VCaP (cell line): ENCODE results near the gene OR2T35.
"Not testable (repeated sequence)": the region's sequence is repeated elsewhere in the genome, so short reads cannot be mapped to it uniquely, and the experiment has no call there.

Experiments
- H3K27ac ChIP-seq: fragments of 450-650 bp; 2 replicates; pipeline ENCODE4 v1.5.1; 2017
- CTCF ChIP-seq: fragments of 450-650 bp; conservative IDR thresholded peaks from 2 replicates; pipeline ENCODE4 v1.5.1; 2017; ENCODE audit warnings: mild to moderate bottlenecking, moderate library complexity

The OR2T35 gene

GRCh38 chr1:248645178-248645577 lies at the start of gene OR2T35:
OR2T35 (minus strand) TSS chr1:248645278; CDS start chr1:248639258, 6,020 bp downstream.
- not testable (repeated sequence) for H3K27ac ChIP-seq

GRCh38 chr1:248691567-248692155 lies 46.6 kb upstream of the OR2T35 start:
- no peak for TF ChIP-seq CTCF
- no peak overlapping the region for H3K27ac ChIP-seq

DNA sequence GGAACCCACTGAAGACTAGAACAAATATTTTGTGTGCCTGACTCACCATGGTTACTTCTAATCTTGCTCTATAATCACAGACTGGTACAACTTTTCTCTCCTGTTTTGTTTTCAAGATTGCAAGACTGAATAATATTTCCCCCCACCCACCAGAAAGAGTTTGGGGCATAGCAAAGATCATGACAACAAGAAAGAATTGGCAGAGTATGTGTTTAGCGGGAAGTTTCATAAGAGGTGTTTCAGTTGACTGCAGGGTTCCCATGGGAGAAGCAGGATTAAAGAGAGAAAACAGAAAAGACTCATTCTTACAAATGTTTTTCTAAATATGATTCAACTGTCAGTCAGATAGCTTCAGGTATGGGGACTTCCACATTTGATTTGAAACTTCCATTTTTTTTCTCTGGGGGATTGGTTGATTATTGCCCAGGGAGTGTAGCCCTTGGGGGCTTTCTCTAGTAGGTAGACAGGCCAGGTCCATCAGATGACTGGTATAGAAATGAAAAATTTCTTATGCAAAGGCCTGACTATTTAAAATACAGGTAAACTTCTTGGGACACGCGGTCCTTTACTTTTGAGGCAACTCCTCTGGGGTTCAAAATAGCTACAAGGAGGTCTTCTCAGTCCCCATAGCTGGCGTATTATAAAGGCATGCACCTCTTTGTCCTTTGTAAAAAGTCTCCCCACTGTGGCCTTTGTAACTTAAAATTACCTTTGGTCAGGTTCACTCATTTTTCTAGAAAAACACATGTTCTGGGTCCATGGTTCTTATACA lies 43.6 kb upstream of the OR2T35 start:
- TF ChIP-seq CTCF, result no peak
- no peak overlapping the region for H3K27ac ChIP-seq

DNA sequence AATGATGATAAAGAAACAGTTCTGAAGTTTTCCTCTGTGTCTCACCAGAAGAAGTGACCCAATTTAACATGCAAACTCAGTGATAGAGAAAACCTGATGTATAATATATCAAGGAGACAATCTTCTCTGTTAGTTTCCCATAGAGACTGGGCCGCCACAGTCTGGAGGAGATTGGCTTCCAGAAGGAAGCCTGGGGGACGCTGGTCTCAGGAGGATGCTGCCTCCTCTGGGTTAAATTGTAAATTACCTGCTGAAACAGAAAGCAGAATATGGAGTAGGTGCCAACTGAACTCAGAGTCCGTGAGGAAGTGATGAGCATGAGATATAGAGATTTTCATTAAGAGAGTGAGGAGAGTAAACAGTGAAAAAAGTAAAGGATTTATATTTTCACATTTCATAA lies 41.7 kb upstream of the OR2T35 start:
- no peak overlapping the region for H3K27ac ChIP-seq
- peak; percentile 60 for TF ChIP-seq CTCF

- no peak for TF ChIP-seq CTCF
- H3K27ac ChIP-seq, result no peak overlapping the region
Measured at GRCh38 chr1:248681651-248682050, 36.6 kb upstream of the OR2T35 start.

DNA sequence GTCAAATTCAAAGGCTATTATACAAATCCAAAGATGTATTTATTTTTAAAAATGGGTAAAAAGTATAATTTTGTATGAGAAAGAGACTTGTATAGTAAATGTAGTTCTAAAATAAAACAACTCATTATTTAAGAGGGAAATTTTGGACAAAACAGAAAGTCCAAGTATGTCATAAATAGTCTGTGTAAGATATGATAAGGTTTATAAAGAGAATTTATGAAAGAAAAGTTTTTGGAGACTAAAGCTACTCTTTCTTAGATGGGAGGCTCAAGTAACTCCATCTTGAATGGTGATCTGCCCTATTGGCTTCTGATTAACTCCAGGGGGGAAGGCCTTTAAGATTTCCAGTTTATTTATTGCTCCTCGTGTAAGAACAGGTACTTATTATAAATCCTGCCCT lies 24.9 kb upstream of the OR2T35 start:
- H3K27ac ChIP-seq, result no peak overlapping the region
- TF ChIP-seq CTCF, result no peak

- H3K27ac ChIP-seq, result not testable (repeated sequence)
Measured at GRCh38 chr1:248663453-248664328, 18.6 kb upstream of the OR2T35 start.

DNA sequence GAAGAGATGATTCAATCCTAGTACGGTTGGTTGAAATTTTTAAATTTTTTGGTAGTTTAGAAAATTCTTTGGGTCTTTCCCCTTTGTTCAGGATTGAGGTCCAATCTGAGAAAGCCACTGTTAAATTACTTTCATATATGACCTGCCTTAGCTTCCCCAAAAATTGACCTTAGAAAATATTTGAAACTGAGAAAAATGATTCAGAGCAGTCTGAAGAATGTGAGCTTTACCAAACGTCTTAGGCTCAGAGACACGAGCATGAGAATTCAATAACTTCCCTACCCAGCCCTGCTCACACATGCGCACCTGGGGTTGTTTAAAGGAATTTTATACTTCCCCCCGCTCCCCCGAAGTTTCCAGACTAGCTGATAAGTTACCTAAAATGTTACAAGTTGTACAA lies 11.7 kb upstream of the OR2T35 start:
- H3K27ac ChIP-seq, result not testable (repeated sequence)

DNA sequence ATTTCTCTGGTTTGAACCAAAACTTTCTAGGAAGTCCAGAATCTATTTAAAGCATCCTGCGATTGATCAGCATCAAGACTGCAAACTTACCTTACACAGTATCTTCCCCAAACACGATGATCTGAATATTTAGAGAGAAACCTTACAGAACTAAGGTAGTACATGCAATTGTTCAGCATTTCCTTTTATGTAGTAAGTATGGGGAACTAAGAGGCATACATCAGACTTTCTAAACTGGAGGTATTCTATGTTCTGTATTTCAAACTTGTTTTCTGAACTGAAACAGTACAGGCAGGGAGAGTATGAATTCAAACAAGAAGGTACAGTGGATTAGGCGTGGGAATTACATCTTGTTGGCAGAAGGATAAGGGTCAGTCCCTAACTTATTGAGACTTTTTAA lies 10.3 kb upstream of the OR2T35 start, which contains the start of gene OR2T27:
Gene OR2T27 (minus strand): TSS at position 175 of the 400 bp plus-strand sequence. CDS start 4,644 bp downstream, outside the sequence.
- H3K27ac ChIP-seq, result not testable (repeated sequence)

DNA sequence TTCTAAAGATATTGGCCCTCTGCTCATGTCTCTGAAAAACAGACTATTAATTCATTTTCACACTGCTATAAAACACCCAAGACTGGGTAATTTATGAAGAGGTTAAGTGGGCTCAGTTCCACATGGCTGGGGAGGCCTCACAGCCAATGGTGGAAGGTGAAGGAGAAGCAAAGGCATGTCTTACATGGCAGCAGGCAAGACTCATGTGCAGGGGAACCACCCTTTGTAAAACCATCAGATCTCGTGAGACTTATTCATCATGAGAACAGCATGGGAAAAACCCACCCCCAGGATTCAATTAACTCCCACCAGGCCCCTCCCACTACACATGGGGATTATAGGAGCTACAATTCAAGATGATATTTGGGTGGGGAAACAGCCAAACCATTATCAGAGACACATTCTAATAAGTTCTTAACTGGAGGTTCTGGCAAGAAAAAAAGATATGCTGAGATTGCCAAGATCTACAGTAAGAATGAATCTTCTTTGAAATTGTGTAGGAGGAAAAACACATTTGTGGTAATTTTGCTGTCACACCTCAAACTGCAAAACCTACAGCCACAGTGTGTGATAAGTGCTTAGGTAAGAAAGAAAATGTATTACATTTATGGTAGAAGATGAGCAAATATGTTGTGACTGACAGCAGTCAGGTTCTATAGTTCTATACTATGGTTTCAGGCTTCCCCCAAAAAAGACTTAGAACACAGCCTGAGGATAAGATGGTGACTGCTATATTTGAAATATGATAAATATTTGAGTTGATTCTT lies 3.9 kb upstream of the OR2T35 start:
- not testable (repeated sequence) for H3K27ac ChIP-seq

DNA sequence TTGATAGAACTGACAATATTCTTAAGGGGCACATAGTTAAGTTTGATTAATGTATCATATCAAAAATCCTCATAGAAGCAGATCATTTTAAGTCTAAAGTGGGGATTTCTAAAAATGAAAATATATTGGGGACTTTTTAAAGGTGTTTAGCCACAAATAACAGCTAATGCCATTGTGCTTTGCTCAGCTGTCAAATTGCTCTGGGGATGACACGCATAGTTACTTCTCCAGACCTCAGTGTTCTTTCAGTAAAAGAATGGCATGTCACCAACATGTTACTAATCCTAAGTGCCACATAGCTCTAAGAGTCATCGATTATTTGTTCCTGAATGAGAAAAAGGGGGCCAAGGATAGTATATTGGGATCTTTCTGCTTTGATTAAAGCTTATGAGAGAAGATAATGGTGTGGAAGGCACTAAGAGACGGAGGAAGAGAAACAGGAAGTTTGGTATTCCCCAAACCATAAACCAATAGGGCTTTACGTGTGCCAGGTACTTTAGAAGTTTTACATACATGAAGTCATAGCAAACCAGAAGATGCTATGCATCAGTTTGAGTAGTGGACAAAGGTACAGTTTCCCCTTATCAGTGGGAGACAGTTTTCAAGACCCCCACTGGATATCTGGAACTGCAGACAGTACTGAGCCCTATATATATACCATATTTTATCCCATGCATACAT lies 2.0 kb downstream of the OR2T35 start:
- H3K27ac ChIP-seq, result not testable (repeated sequence)

GRCh38 chr1:248641583-248641982 lies 3.5 kb downstream of the OR2T35 start:
- not testable (repeated sequence) for H3K27ac ChIP-seq

- not testable (repeated sequence) for H3K27ac ChIP-seq
Measured at GRCh38 chr1:248640906-248641305, 4.2 kb downstream of the OR2T35 start.
